GM18520 (cell line): ENCODE measurements around the gene PER1.
"Not testable (repeated sequence)": the region's sequence is repeated elsewhere in the genome, so short reads cannot be mapped to it uniquely, and the experiment has no call there.

Source experiments
- ATAC-seq: cut with Tn5 transposase; IDR thresholded peaks from one replicate; pipeline ENCODE4 v1.9.1; 2021; ENCODE audit not compliant: unreplicated experiment

Gene PER1

DNA sequence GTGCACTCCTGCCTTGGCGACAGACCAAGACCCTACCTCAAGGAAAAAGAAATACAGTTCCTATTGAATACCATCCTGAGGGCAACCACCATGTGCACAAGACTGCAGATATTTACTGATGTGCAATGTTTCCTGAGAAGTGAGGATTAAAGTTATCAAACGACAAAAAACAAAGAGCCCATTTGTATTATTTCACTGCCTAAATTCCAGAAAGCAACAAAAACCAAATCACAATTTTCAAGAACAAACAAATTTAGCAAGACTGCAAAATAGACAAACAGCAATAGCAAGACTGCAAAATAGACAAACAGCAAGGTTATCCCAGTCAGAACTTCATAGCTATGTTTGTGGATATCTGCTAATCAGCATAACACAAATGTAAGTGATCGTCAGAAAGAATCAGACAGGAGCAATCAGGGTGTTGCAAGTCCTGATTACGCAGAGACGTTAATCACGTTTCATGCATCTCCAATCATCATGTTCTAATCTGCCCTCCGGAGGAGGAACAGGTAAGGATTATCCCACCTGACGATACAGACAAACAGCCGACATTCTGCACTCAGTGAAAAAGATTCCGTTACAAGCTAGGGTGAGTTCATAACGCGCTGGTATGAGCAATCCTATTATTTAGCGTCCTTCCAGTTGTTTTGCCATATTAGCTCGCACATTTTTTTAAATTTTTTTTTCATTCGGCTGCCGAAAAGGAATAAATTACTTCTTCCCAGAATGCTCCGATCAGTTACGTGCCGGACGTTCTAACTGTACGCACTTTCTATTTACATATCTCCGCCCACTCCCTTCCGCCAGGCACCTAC, 21.1 kb upstream of the PER1 start:
- peak; percentile 70 for ATAC-seq

DNA sequence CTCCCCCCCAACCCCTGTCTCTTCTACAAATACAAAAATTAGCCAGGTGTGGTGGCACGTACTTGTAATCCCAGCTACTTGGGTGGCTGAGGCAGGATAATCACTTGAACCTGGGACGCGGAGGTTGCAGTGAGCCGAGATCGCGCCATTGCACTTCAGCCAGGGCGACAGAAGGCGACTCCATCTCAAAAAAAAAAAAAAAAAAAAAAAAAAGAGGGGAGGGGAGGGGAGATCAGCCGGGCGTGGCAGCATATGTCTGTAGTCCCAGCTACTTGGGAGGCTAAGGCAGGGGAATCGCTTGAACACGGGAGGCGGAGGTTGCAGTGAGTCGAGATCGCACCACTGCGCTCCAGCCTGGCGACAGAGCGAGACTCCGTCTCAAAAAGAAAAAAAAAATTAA, 18.0 kb upstream of the PER1 start:
- not testable (repeated sequence) for ATAC-seq

DNA sequence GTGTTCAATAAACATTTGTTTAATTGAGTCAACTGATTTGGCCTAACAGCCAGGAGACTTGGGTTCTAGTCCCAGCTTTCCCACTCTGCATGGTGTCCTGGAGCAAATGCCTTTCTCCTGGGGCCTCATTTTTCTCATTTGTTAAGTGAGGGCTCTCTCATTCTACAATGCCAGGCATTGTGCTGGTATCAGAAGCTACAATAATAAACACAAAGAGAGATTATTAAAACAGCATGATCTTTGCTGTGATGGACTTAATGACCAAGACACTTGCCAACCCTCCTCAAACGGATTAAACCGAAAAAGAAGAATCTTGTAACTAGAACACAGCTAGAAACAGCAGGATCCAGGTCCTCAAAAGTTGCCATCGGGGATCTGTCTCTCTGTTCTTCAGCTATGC, 15.3 kb upstream of the PER1 start:
- ATAC-seq, result no peak

DNA sequence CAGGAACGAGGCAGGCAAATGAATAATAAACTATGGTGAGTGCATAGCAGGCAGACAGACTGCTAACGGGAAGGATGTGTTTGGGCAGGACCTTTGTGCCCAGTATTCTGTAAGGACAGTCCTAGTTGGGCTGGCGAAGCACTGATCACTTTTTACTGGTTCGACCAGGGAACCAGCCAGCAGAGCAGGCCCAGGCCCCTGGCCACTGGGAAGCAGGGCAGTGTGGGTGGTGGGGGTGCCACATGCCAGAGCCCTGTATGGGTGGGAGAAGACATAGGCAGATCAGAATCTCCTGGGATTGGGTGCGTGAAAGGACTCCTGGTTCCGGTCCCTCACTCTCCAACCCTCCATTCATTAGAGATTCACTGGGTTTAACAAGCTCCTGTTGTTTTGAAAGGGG, 14.5 kb upstream of the PER1 start:
- ATAC-seq, result no peak

DNA sequence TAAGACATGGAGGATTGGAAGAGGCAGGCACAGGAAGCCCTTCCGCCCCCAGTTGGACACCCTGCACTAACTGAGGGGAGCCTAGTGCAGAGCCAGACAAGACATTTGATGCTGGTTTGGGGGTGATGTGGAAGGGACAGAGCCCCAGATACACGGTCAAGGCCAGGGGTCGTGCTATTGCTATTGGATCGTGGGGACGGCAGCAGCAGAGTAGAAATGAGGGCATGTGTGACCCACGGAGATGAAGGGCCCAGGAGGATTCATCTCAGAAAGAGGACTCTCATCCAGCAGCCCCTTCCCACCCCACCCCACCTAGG, 12.6 kb upstream of the PER1 start:
- ATAC-seq, result no peak

DNA sequence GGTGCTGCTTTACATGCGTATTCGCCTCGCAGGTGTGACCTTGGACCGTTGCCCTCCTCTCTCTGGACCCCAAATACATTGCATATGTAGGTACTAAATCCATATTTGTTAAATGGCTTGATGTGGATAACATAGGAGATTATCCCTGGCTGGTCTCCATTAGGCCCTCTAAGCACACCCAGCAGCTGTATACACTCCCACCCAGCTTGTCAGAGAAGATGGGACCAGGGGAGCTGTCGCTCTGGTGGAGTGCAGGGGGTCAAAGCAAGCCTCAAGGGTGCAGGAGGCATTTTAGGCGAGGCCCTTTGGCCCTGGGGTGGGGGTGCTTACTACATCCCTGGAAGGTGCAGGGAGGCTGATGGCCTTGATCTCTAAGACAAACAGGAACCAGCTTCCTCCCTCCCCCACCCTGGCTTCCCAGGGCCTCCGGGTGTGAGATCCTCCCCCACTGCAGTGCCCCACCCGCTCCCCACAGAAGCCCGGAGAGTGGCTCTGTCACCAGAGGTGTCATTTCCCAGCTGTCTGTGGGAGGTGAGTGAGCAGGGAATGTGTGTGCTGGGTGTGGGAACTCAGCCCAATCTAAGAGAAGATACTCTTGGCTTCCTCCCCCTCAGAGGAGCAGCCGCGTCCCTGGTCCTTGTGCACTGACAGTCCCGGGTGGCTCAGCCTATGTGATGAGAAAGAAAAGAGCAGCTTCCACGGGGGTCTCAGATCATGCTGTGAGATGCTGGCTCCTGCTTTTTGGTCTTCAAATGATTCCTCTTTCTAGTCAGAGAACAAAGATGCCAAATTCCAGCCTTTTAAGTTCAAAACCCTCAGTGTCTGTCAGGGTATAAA, 12.0 kb upstream of the PER1 start:
- ATAC-seq, result no peak

DNA sequence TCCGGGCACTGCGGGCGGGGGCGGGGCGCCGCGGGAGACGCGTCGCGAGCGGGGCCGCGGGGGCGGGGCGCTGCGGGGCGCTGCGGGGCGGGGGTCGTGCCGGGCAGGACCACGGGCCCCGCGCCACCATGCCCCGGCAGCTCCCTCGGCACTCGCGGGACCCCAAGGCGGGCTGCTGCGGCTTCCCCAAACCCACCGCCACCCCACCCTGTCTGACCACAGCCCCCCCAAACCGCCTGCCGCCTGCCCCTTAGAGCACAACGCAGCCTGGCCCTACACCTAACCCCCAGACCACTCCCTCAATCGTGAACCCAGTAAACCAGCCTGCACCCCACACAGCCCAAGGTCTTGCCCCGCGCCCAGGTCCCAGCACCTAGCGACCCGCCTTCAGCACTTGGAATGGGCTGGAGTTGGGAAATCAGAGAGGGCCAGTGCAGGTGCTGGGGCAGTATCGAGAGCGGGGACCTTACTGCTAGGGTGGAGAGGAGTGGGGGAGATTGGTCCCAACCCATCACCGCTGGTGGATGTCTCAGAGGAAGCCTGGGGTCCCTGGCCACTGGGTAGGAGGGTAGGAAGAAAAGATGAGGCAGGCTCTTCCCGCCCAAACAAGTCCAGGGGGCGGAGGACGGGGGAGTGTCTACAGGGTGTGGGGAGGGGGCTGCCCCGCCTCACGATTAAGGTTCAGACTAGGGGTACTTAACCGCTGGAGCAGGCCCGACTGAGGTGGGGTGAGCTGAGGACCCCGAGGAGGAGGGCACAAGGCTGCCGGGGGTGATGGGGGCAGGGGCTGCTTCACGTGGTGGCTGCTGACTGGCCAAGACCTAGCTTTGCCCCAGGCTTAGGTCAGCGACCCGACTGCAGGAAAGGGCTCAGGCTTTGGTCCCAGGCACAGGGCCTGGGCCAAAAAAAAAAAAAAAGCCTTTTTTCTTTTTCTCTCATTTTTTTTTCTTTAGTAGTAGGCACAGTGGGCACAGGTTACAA, 11.1 kb upstream of the PER1 start:
- ATAC-seq, result no peak

DNA sequence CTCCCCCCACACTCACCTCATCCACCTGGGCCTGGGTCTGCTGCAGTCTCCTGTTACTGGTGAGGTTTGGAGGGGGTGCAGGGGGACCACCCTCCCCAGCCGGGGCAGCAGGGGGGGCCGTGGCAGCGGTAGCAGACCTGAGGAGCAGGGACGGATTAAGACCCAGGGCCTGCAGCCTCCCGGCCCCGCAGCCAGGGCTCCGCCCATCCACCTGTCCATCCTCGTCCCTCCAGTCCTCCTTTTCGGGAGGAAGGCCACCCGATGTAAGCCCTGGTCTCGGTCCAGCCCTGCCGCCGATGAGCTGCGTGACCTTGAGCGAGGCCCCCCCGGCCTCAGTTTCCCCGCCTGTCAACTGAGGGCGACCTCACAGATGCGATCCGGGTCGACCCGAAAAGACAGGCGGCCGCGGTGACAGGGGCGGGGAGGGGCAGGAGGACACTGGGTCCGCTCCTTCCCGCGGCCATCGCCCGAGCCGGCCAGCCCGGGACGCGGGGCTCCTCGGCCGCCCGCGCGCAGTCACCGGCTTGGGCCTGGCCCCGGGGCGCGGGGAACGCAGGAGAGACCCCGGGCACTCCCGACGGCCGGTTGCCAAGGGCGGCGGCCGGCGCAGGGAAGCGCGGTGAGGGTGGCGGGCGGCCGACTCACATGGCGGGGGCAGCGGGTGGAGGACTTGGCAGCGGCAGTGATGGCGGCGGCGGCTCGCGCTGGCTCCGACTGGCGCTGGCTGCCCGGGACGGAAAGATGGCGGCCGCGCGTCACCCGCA, 10.2 kb upstream of the PER1 start, which contains the start of gene VAMP2:
VAMP2 (minus strand) TSS at position 716 of the 764 bp plus-strand sequence; CDS start at position 647, 69 bp downstream.
- ATAC-seq, result no peak

DNA sequence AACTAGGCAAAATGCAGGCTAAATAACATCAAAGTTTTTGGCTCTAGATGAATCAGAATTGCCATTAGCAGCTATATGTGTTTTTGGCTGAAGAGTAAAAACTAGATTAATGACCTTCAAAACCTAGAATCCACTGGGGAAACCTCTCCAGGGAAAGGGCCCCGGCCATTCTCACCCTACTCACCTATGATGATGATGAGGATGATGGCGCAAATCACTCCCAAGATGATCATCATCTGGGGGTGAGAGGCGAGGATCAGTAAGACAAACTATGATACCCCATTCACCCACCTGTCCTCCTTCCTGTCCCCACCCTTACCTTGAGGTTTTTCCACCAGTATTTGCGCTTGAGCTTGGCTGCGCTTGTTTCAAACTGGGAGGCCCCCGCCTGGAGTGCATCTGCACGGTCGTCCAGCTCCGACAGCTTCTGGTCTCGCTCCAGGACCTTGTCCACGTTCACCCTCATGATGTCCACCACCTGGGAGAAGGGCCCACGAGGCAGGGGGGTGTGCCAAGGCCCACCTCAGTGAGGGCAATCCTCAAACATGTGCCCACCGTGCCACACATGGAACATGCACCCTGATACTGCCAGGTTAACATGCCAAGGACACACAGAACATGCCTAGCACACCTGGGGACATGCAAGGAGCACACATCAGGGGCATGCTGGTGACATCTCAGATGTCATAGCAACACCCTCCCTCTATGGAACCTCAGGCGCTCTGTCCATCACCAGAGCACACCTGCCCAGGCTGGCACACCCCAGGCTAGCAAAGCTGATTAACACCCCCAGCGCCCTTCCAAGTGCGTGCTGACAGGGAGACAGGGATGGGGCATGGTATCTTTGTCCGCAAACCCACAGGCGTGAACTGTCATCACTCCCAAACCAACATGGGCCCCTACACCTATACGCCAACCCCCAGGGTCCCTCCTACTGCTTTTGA, 9.4 kb upstream of the PER1 start:
- ATAC-seq, result no peak

DNA sequence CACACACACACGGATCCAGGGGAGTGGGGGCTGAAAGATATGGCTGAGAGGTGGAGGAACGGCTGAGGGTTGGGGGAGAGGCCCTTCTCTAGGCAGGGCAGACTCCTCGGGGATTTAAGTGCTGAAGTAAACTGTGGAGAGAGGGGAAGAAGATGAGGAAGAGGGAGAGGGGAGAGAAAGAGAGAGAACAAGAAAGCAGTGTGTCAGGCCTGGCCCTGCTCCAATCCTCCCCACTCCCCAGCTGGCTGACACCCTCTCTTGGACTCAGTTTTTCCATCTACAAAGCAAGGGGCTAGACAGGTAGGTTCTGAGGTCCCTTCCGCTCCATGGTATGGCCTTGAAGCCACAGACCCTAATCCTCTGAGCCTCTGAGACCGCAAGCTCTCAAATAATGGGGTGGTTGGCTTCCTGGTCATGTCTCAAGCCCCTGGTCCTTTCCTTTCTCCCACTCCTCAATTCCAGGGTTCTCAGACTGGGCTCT, 8.6 kb upstream of the PER1 start:
- ATAC-seq, result no peak

DNA sequence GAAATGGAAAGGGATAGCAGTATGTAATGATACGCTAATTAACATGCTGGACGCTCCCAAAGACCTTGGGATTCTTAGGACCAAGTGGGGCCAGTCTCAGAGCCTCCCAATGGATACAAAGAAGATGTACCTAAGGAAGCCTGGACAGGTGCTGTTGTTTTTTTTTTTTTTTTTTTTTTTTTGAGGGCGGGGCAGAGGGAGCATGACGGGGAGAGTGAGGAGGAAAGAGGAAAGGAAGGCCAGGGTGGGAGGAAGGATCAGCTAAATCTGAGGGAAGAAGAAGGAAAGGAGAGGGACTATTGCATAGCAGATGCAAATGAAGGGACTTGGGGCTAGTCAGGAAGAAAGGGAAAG, 8.0 kb upstream of the PER1 start:
- ATAC-seq, result no peak

DNA sequence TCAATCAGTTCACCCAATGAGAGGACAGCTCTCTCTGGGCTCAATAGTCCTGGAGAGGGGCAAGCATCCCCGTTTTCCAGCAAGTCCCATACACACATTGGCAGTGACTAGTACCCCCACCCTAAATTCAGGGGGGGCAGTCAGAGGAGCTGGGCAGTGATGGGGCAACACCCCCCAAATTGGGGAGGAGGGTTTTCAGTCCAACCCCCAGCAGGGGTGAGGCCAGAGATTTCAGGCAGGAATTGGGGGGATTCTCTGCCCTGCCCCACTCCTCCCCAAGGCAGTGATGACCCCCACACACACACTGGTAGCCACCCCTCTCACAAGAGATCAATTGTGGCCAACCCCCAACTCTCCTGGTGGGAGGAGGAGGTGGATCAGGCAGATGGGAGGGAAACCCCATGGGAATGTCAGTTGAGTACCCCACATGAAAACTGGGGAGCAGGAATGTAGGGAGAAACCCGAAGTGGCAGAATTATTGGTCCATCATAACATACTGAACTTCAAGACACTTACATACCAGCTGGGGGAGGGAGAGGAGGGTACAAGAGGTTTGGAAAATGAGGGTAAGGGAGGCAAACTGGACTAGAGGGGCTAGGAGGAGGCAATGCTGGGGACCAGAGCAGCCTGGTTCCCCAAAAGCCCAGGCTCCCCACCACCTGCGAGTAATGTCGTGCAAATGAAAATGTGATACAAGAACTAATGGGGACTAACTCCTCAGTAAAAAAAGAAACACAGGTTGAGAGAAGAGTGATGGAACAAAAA, 7.4 kb upstream of the PER1 start:
- ATAC-seq, result no peak

DNA sequence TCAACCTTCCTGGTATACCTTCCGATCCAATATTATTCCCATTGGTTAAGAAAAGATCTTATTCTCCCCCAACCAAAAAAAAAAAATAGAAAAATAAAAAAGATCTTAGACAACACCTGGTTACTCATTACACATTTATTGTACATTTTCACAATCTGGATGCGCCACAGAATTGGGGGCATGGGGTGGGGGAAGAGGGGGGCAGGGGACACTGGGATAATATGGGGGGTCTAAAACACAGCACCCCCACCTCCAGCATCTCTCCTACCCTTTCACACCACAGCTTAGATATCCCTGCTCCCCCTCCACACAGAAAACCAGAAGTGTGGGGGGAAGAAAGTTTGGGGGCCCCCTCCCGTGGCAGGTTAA, 6.8 kb upstream of the PER1 start:
- ATAC-seq, result no peak

DNA sequence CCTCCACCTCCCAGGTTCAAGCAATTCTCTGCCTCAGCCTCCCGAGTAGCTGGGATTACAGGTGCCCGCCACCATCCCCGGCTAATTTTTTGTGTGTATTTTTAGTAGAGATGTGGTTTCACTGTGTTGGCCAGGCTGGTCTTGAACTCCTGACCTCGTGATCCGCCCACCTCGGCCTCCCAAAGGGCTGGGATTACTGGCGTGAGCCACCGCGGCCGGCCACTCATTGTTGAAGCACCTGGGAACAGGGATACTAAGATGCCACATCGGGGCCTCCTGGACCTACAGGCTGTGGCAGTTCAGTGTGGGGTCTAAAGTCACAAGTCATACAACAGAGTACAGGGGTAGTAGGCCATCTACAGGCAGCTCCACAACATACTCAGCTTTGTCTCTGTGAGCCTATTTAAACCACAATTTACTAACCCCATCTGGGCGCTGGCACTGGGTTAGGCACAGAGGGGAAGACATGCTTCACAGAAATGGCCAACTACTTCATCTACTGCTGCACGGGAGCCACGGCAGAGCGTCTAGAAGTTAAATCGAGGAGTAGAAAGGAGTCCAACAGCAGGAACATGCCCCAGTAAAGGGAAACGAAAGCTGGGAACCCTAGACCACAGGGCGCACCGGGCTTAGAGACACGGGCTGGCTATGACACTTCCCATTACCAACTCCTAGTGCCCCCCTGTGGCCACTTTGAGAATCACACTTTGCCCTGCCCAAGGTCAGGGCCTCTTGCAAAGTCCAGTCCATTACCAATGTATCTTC, 6.2 kb upstream of the PER1 start:
- no peak for ATAC-seq

DNA sequence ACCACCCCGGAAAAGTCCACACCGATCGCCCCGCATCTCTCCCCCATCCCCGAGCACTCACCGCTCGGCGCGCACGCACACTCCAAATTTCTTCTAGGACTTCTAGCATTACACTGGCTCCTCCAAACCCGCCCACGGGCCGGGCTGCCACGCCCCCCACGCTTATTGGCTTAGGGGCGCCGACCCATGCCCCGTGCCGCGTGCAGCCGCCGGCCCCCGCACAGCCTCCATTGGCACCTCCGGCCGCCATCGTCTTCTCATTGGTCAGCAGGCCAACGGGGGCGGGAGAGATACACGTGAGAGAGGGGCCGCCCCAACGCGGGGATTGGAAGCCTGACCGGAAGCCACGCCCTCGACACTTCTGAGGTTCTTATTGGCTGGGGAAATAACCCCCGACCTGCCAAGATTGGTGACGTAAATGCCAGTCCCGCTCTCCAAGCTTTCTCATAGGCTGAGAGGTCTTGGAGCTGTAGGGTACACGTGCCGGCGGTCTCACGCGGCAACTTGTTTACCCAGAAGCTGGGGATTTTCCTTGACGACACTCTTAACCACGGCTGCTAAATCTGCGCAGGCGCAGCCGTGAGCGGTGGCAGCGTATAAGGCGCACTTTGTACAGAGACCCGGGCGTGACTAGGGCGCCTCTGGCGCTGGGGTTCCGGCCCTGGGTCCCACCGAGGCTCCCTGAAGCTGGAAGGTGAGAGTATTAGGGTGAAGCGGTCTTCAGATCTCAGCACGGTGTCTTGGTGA, 4.2 kb upstream of the PER1 start:
- ATAC-seq, result peak; percentile 65

DNA sequence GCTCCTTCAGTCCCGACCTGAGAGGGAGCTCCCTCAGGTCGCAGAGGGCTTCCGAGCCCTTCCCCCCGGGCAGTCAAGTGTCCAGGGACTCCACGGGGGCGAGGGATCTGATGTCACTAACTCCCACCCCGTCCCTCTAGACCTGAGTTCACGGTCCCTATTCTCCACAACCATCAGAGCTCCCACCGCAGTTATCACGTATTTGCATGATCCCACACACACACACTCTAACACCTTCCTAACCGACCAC, 3.7 kb upstream of the PER1 start:
- no peak for ATAC-seq

DNA sequence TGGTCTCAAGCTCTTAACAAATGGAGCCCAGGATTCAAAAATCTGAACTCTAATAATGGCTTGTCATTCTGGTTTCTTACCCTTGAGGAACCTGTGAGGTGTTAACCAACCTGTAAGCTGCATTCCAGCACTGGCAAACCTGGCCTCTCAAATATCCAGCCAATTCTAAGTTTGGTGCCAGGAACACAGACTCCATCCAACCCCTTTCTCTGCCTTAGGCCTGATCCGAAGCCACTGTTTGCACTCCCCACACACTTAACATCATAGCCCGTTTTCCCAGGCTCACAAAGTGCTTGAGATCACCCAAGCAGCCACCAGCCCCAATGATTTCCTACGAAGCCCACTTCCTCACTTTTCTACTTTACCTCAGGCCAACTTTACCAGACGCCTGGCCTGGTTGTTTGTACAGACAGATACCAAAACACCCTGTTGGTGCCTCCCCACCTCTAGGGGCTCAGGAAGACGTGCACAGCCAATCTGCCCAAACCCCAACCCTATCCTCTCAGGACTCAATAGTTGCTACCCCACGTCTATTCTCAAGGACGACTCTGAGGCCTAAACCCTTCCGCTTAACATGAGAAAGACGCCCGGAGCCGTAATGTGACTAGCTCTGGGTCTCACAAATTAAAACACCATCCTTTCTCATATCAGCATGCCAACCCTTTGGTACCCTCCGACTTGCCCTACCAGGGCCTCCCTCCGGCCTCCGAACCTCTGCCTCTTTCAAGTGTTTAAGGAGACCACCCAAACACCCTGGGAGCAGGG, 3.2 kb upstream of the PER1 start:
- ATAC-seq, result no peak
